Endothelial cell (in vitro differentiated cells): ENCODE measurements around the gene ZNF823. TPM values are rescaled to one million over a fixed set of nuclear protein-coding genes. Genes with fewer than 3 reads are reported as not detected.

ENCODE experiments used
- DNase-seq: peaks from one replicate; pipeline ENCODE4 v3.0.0; 2021; ENCODE audit warnings: low spot score
- H3K27ac Mint-ChIP-seq: one replicate; pipeline ENCODE4 v1.8.0; 2021; ENCODE audit warnings: mixed read lengths, inconsistent platforms; ENCODE audit not compliant: unreplicated experiment
- H3K27me3 Mint-ChIP-seq: one replicate; pipeline ENCODE4 v1.8.0; 2021; ENCODE audit warnings: mild to moderate bottlenecking, moderate library complexity, mixed read lengths, inconsistent platforms; ENCODE audit not compliant: unreplicated experiment
- H3K36me3 Mint-ChIP-seq: one replicate; pipeline ENCODE4 v1.8.0; 2021; ENCODE audit warnings: mild to moderate bottlenecking, low read depth, mixed read lengths, inconsistent platforms; ENCODE audit not compliant: unreplicated experiment
- H3K4me1 Mint-ChIP-seq: one replicate; pipeline ENCODE4 v1.8.0; 2021; ENCODE audit warnings: mild to moderate bottlenecking, mixed read lengths, inconsistent platforms; ENCODE audit not compliant: unreplicated experiment
- H3K4me3 Mint-ChIP-seq: one replicate; pipeline ENCODE4 v1.8.0; 2021; ENCODE audit warnings: mild to moderate bottlenecking, mixed read lengths, inconsistent platforms; ENCODE audit not compliant: unreplicated experiment
- H3K9me3 Mint-ChIP-seq: one replicate; pipeline ENCODE4 v1.8.0; 2021; ENCODE audit warnings: mixed read lengths, inconsistent platforms; ENCODE audit not compliant: unreplicated experiment
- CTCF ChIP-seq: fragments of 200-600 bp; sonication (generic); IDR thresholded peaks from one replicate; pipeline ENCODE4 v1.5.0; 2021; ENCODE audit warnings: antibody characterized with exemption; ENCODE audit not compliant: unreplicated experiment
- total RNA-seq: library from RNA; stranded (reverse); fragmentation: NEBNext Ultra II Directional; extraction: Animal tissue kit (Norgen Biotek cat#: 25700); gene quantifications from one replicate; pipeline ENCODE4 v1.2.1, GENCODE V29; 2021; ENCODE audit not compliant: unreplicated experiment

The ZNF823 gene
- total RNA-seq, 1 donor from 2014 or later, result 6.7 TPM

- H3K36me3 Mint-ChIP-seq, result no peaks in the 10 kb centered on the region
- H3K9me3 Mint-ChIP-seq, result peaks cover 24% of the 10 kb centered on the region
- no peak for DNase-seq
- no peak overlapping the region for H3K4me3 Mint-ChIP-seq
- H3K27me3 Mint-ChIP-seq, result no peaks in the 10 kb centered on the region
- no peaks in the 10 kb centered on the region for H3K4me1 Mint-ChIP-seq
- H3K27ac Mint-ChIP-seq, result no peak overlapping the region
- TF ChIP-seq CTCF, result no peak
Observed at GRCh38 chr19:11754663-11755062, 15.9 kb upstream of the ZNF823 start.

- no peak for DNase-seq
- Mint-ChIP-seq H3K4me1 (no peaks in the 10 kb centered on the region), H3K9me3 (peaks cover 30% of the 10 kb centered on the region), H3K36me3 (no peaks in the 10 kb centered on the region), H3K27me3 (no peaks in the 10 kb centered on the region), H3K27ac (no peak overlapping the region), H3K4me3 (no peak overlapping the region)
- no peak for TF ChIP-seq CTCF
Observed at GRCh38 chr19:11752244-11752736, 13.5 kb upstream of the ZNF823 start.

GRCh38 chr19:11749751-11750150, 11.0 kb upstream of the ZNF823 start:
- no peak overlapping the region for H3K4me3 Mint-ChIP-seq
- H3K9me3 Mint-ChIP-seq, result peaks cover 31% of the 10 kb centered on the region

GRCh38 chr19:11747277-11747676, 8.5 kb upstream of the ZNF823 start:
- H3K27ac Mint-ChIP-seq, result no peak overlapping the region
- peaks cover 29% of the 10 kb centered on the region for H3K9me3 Mint-ChIP-seq
- H3K4me1 Mint-ChIP-seq, result no peaks in the 10 kb centered on the region
- TF ChIP-seq CTCF, result no peak
- no peak overlapping the region for H3K4me3 Mint-ChIP-seq
- no peak for DNase-seq
- H3K36me3 Mint-ChIP-seq, result no peaks in the 10 kb centered on the region
- peaks cover 1% of the 10 kb centered on the region for H3K27me3 Mint-ChIP-seq

More at GRCh38 chr19:11749751-11750150, 11.0 kb upstream of the ZNF823 start:
- Mint-ChIP-seq H3K36me3 (no peaks in the 10 kb centered on the region), H3K27me3 (peaks cover 1% of the 10 kb centered on the region), H3K27ac (no peak overlapping the region), H3K4me1 (no peaks in the 10 kb centered on the region)
- DNase-seq, result no peak
- no peak for TF ChIP-seq CTCF

GRCh38 chr19:11745869-11746268, 7.1 kb upstream of the ZNF823 start:
- no peak overlapping the region for H3K27ac Mint-ChIP-seq

More at GRCh38 chr19:11745869-11746268, 7.1 kb upstream of the ZNF823 start:
- no peak for DNase-seq
- H3K36me3 Mint-ChIP-seq, result no peaks in the 10 kb centered on the region
- H3K27me3 Mint-ChIP-seq, result peaks cover 1% of the 10 kb centered on the region
- TF ChIP-seq CTCF, result no peak
- H3K4me3 Mint-ChIP-seq, result no peak overlapping the region
- H3K9me3 Mint-ChIP-seq, result peaks cover 29% of the 10 kb centered on the region
- no peaks in the 10 kb centered on the region for H3K4me1 Mint-ChIP-seq
